Brain microvascular endothelial cell (primary cell): ENCODE results near the gene EIF4G1.

Experiments
- DNase-seq: peaks from one replicate; pipeline ENCODE4 v3.0.0-alpha.2; 2020
- H3K27ac ChIP-seq: fragments of 250-450 bp; sonication (Bioruptor Pico); 2 replicates; pipeline ENCODE4 v1.5.1; 2020; ENCODE audit warnings: mild to moderate bottlenecking, moderate library complexity
- H3K27me3 ChIP-seq: fragments of 250-450 bp; sonication (Bioruptor Pico); replicated peaks from 2 replicates; pipeline ENCODE4 v1.5.1; 2020; ENCODE audit warnings: mild to moderate bottlenecking
- H3K36me3 ChIP-seq: fragments of 250-450 bp; sonication (Bioruptor Pico); replicated peaks from 2 replicates; pipeline ENCODE4 v1.5.1; 2020; ENCODE audit warnings: mild to moderate bottlenecking
- H3K4me3 ChIP-seq: 2 replicates; pipeline ENCODE4 v1.5.1; 2011; ENCODE audit warnings: low read depth, mild to moderate bottlenecking, control low read depth, low read length, moderate library complexity
- in situ Hi-C: cut with HindIII; loops from 2 replicates; pipeline ENCODE4 v1.10.0; 2017; ENCODE audit warnings: low sequenced_read_pairs, low pct_ligation_motif_present
- TF ChIP-seq, protein P1 (sequence below): IDR thresholded peaks from 2 replicates; pipeline ENCODE4 v1.5.1; 2011; ENCODE audit warnings: low read depth, mild to moderate bottlenecking, moderate library complexity, low read length, control low read depth, inconsistent platforms; ENCODE audit errors: missing control alignments

EIF4G1 gene

DNA sequence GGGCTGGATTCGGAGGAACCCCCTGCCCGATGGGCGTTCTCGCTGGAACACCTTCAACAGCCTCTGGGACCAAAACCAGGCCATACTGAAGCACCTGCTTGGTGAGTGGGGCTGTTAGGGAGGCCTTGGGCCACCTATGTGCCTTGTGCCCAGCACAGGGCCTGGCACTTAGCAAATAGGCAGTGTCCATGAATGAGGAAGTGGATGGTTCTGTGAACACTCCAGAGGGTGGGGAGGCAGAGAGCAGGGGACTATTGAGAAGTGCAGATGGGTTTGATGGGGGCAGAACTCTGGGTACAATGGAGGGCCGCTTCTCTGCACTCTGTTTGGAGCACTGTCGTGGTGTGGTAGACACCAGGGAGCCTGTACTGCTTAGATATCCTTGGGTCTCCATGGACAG is 37.0 kb upstream of the EIF4G1 start:
- Histone ChIP-seq H3K27me3 (peaks cover 21% of the 10 kb centered on the region), H3K36me3 (no peaks in the 10 kb centered on the region), H3K27ac (no peak overlapping the region), H3K4me3 (no peak overlapping the region)
- in situ Hi-C loops = no loop called here
- TF ChIP-seq, protein P1, sequence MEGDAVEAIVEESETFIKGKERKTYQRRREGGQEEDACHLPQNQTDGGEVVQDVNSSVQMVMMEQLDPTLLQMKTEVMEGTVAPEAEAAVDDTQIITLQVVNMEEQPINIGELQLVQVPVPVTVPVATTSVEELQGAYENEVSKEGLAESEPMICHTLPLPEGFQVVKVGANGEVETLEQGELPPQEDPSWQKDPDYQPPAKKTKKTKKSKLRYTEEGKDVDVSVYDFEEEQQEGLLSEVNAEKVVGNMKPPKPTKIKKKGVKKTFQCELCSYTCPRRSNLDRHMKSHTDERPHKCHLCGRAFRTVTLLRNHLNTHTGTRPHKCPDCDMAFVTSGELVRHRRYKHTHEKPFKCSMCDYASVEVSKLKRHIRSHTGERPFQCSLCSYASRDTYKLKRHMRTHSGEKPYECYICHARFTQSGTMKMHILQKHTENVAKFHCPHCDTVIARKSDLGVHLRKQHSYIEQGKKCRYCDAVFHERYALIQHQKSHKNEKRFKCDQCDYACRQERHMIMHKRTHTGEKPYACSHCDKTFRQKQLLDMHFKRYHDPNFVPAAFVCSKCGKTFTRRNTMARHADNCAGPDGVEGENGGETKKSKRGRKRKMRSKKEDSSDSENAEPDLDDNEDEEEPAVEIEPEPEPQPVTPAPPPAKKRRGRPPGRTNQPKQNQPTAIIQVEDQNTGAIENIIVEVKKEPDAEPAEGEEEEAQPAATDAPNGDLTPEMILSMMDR = no peak
- no peak for DNase-seq

DNA sequence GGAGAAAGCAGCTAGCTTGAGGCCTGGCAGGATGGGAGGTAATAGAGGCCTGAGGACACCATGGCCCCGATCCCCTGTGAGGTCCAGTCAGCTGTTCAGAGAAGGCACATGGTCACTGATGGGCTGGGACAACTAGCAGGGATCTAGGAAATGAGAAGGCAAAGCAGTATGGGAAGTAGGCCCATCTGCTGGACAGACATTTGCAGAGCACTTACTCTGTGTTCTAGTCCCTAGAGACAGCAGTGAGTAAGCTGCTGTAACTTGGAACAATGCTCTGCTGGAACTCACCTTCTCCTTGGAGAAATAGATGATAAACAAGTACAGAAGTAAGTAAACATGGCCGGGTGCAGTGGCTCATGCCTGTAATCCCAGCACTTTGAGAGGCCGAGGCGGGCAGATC is 31.5 kb upstream of the EIF4G1 start:
- Histone ChIP-seq H3K36me3 (no peaks in the 10 kb centered on the region), H3K4me3 (no peak overlapping the region), H3K27me3 (no peaks in the 10 kb centered on the region), H3K27ac (no peak overlapping the region)
- TF ChIP-seq, protein P1 = no peak
- no peak for DNase-seq
- in situ Hi-C loops = no loop called here

DNA sequence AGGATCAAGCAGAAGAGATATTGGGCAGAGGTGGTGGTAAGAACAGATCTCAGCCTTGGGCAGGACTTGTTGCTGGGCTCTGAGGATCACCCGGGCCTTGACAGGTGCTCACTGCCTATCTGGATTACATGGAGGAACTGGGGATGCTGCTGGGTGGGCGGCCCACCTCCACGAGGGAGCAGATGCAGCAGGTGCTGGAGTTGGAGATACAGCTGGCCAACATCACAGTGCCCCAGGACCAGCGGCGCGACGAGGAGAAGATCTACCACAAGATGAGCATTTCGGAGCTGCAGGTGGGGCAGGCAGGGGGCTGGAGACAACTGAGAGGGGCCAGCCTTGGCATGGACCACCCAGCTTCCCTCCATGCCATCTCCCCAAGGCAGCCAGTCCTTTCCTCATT is 30.7 kb upstream of the EIF4G1 start:
- Histone ChIP-seq H3K27me3 (no peaks in the 10 kb centered on the region), H3K36me3 (no peaks in the 10 kb centered on the region), H3K4me3 (no peak overlapping the region), H3K27ac (no peak overlapping the region)
- TF ChIP-seq, protein P1 = no peak
- in situ Hi-C loops = no loop called here
- DNase-seq = no peak

DNA sequence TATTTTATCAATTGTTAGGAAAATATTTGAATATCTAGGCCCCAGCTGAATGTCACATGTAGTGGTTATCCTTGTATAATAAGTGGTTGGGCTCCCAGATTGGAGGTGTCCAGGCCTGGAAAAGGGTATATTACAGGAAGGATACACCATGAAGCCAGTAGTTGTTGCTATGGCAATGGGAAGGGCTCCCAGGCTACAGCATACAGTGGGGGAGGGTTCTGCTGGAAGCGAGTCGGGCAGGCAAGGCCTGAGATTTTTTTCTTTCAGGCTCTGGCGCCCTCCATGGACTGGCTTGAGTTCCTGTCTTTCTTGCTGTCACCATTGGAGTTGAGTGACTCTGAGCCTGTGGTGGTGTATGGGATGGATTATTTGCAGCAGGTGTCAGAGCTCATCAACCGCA is 29.7 kb upstream of the EIF4G1 start:
- TF ChIP-seq, protein P1 = peak; percentile 69
- DNase-seq = peak; percentile 84

DNA sequence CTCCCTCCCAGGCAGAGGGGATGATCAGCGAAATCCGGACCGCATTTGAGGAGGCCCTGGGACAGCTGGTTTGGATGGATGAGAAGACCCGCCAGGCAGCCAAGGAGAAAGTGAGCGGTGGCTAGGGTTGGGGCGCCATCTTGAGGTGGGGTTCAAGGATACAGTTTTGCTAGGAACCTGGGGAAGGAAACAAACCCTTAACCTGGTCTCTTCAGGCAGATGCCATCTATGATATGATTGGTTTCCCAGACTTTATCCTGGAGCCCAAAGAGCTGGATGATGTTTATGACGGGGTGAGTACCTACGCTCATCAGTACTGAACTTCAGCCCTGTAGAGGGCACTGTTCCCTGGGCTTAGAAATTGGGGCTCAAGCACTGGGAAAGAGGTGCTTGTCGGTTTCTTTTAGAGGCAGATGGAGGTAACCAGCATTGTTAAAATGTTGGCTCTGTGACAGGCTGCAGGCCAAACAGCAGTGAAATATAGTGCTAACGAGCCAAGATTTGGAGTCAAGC is 24.9 kb upstream of the EIF4G1 start:
- in situ Hi-C loops = no loop called here
- H3K4me3 ChIP-seq = no peak overlapping the region
- H3K36me3 ChIP-seq = no peaks in the 10 kb centered on the region
- H3K27ac ChIP-seq = no peak overlapping the region
- H3K27me3 ChIP-seq = no peaks in the 10 kb centered on the region
- TF ChIP-seq, protein P1 = peak; percentile 76
- DNase-seq = peak; percentile 29

More for the DNA sequence above, 29.7 kb upstream of the EIF4G1 start:
- H3K36me3 ChIP-seq = no peaks in the 10 kb centered on the region
- H3K4me3 ChIP-seq = no peak overlapping the region
- H3K27me3 ChIP-seq = no peaks in the 10 kb centered on the region
- in situ Hi-C loops = no loop called here
- H3K27ac ChIP-seq = no peak overlapping the region

DNA sequence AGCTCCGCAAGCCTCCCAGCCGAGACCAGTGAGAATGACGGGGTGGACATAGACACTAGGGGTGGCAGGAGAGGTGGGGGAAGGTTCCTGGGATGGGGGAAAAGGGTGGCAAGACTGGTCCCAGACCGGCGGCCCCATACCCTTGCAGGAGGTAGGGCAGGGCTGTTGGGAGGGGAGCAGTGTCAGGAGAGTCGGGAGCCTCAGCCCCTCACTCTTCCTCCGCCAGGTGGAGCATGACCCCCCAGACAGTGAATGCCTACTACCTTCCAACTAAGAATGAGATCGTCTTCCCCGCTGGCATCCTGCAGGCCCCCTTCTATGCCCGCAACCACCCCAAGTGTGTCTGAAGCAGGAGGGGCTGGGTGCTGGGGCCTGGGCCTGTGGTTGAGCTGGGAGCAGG is 24.1 kb upstream of the EIF4G1 start:
- Histone ChIP-seq H3K27me3 (no peaks in the 10 kb centered on the region), H3K27ac (no peak overlapping the region), H3K36me3 (no peaks in the 10 kb centered on the region), H3K4me3 (no peak overlapping the region)
- in situ Hi-C loops = no loop called here
- TF ChIP-seq, protein P1 = no peak
- DNase-seq = no peak
